GM13976 (cell line): Measurements from ENCODE around the gene HOATZ.

Source experiments
- DNase-seq: peaks from one replicate; pipeline ENCODE4 v3.0.0; 2012; ENCODE audit warnings: low spot score
- CTCF ChIP-seq: IDR thresholded peaks from 2 replicates; pipeline ENCODE4 v1.5.1; 2012; ENCODE audit warnings: borderline replicate concordance, mild to moderate bottlenecking; ENCODE audit not compliant: insufficient read depth; ENCODE audit errors: extremely low read depth, missing control alignments, control extremely low read depth
- in situ Hi-C: fragments of 300-500 bp; cut with MboI; formaldehyde crosslinking; loops from one replicate; pipeline ENCODE4 v1.12.0; 2022; ENCODE audit warnings: low sequenced_read_pairs, mixed read lengths, inconsistent platforms; ENCODE audit not compliant: unreplicated experiment

HOATZ gene

DNA sequence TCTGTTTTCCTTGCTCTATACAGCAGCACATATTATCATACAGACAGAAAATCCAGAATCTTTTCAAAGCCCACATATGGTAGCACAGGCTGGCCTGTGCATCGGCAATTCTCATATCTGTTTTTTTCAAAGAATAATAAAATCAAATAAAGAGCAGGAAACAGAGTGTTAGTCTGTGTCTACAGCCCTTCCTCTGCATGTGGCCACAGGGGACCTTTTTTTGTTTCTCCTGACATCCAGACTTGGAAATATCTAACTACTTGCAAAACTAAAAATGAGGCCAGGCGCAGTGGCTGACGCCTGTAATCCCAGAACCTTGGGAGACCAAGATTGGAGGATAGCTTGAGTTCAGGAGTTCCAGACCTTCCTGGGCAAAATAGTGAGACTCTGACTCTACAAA lies 46.2 kb downstream of the HOATZ start:
- TF ChIP-seq CTCF, result no peak
- no peak for DNase-seq
- in situ Hi-C loops, result no loop called here

DNA sequence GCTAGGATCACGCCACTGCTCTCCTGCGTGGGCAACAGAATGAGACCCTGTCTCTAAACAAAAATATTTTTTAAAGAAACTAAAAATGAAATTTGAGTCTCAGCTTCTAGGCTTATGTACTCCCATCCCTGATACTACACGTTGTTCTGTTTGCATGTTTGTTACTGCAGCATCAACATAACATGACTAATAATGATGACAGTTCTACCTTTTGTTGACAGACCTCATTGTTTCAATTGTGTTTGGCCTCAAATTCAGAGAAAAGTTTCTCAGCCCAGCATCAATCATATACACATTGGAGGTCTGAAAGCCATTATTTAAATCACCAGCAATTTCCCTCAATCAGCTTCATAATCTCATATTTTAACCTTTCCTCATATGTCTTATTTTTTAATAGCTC lies 46.7 kb downstream of the HOATZ start:
- no peak for TF ChIP-seq CTCF
- in situ Hi-C loops, result no loop called here
- DNase-seq, result no peak

- in situ Hi-C loops, result no loop called here
- no peak for DNase-seq
- TF ChIP-seq CTCF, result no peak
These were observed 47.3 kb downstream of the HOATZ start for GRCh38 chr11:111561791-111562325.

DNA sequence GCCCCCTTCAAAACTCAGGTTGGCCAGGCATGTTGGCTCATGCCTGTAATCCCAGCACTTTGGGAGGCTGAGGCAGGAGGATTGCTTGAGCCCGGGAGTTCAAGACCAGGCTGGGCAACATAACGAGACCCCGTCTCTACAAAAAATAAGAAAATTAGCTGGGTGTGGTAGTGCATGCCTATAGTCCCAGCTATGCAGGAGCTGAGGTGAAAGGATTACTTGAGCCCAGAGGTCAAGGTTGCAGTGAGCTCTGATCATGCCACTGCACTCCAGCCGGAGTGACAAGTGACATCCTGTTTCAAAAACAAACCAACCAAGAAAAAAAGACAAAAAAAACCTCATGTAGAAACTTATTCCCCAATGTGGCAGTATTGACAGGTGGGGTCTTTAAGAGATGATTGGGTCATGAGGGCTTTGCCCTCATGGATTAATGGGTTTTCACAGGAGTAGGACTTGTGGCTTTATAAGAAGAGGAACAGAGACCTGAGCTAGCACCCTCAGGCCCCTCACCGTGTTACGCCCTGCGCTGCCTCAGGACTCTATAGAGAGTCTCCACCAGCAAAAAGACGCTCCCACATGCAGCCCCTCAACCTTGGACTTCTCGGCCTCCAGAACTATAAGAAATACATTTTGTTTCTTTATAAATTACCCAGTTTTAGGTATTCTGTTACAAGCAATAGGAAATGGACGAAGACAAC lies 48.3 kb downstream of the HOATZ start:
- no peak for TF ChIP-seq CTCF
- in situ Hi-C loops, result no loop called here
- no peak for DNase-seq

DNA sequence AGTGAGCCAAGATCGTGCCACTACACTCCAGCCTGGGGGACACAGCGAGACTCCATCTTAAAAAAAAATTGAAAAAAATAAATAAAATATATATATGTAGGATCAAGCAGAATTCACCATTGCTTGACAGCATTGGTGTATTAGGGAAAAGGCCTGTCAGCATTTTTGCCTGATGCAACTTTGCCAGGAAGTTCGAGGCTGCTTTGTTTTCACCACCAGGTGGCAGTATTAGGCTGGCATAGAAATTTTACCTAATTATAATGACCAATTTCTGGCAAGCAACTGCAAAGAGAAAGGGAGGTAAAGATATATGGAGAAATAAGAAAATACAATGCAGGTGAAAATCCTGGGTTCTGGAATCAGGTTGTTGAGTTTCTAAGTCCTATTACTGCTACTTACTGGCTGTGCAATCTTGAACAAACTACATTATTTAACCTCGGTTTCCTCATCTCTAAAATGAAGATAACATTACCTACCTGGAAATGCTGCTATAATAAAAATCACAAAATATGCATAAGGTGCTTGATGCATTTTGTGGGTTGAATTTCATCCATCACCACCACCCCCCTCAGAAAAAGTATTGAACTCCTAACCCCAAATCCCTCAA lies 50.6 kb downstream of the HOATZ start:
- peak; percentile 64 for DNase-seq
- in situ Hi-C loops, result no loop called here
- peak; percentile 70 for TF ChIP-seq CTCF

- no peak for DNase-seq
- TF ChIP-seq CTCF, result no peak
- in situ Hi-C loops, result no loop called here
These were observed 51.7 kb downstream of the HOATZ start for GRCh38 chr11:111566324-111566723.
